ENCODE results near the gene BARX1.
"Not testable (repeated sequence)": the region's sequence is repeated elsewhere in the genome, so short reads cannot be mapped to it uniquely, and the experiment has no call there.

Gene BARX1

GRCh38 chr9:93955111-93955980 is at the start of gene BARX1:
Gene BARX1 (minus strand): TSS chr9:93955355. CDS start chr9:93955146, 209 bp downstream.
- DNase-seq = peak; percentile 76

- DNase-seq = peak; percentile 86
Observed at GRCh38 chr9:94002316-94003140, 47.4 kb upstream of the BARX1 start.

GRCh38 chr9:93996863-93997262 is 41.7 kb upstream of the BARX1 start:
- no peak for DNase-seq

GRCh38 chr9:93996367-93996766 is 41.2 kb upstream of the BARX1 start:
- no peak for DNase-seq

GRCh38 chr9:93994545-93994944 is 39.4 kb upstream of the BARX1 start:
- no peak for DNase-seq

- DNase-seq = no peak
Observed at GRCh38 chr9:93994132-93994531, 39.0 kb upstream of the BARX1 start.

GRCh38 chr9:93992830-93993229 is 37.7 kb upstream of the BARX1 start:
- no peak for DNase-seq

GRCh38 chr9:93990448-93990847 is 35.3 kb upstream of the BARX1 start:
- DNase-seq = no peak

GRCh38 chr9:93988056-93988455 is 32.9 kb upstream of the BARX1 start:
- no peak for DNase-seq

- no peak for DNase-seq
Observed at GRCh38 chr9:93984860-93985259, 29.7 kb upstream of the BARX1 start.

GRCh38 chr9:93983875-93984274 is 28.7 kb upstream of the BARX1 start:
- no peak for DNase-seq

GRCh38 chr9:93979721-93980120 is 24.6 kb upstream of the BARX1 start:
- DNase-seq = peak; percentile 2

- no peak for DNase-seq
Observed at GRCh38 chr9:93978551-93978950, 23.4 kb upstream of the BARX1 start.

GRCh38 chr9:93976973-93977372 is 21.8 kb upstream of the BARX1 start:
- no peak for DNase-seq

- no peak for DNase-seq
Observed at GRCh38 chr9:93976081-93976480, 20.9 kb upstream of the BARX1 start.

GRCh38 chr9:93975262-93975661 is 20.1 kb upstream of the BARX1 start:
- DNase-seq = no peak

- no peak for DNase-seq
Observed at GRCh38 chr9:93974151-93974550, 19.0 kb upstream of the BARX1 start.

- not testable (repeated sequence) for DNase-seq
Observed at GRCh38 chr9:93972655-93973054, 17.5 kb upstream of the BARX1 start.

GRCh38 chr9:93969328-93969661 is 14.1 kb upstream of the BARX1 start:
- no peak for DNase-seq

GRCh38 chr9:93968451-93969327 is 13.5 kb upstream of the BARX1 start:
- DNase-seq = peak; percentile 2

- no peak for DNase-seq
Observed at GRCh38 chr9:93967020-93967803, 12.1 kb upstream of the BARX1 start.

Measured in eye (tissue), 1 donor.